GM13977 (cell line): ENCODE results near the gene ACADL.

Experiments used
- DNase-seq: peaks from one replicate; pipeline ENCODE4 v3.0.0; 2012; ENCODE audit warnings: low spot score
- CTCF ChIP-seq: IDR thresholded peaks from 2 replicates; pipeline ENCODE4 v1.5.1; 2012; ENCODE audit warnings: mild to moderate bottlenecking, control low read depth; ENCODE audit not compliant: insufficient read depth; ENCODE audit errors: extremely low read depth, missing control alignments
- in situ Hi-C: fragments of 300-500 bp; cut with MboI; formaldehyde crosslinking; loops from one replicate; pipeline ENCODE4 v1.12.0; 2022; ENCODE audit warnings: low sequenced_read_pairs, low pct_unique_long_range_greater_than_20kb, mixed read lengths, inconsistent platforms; ENCODE audit not compliant: unreplicated experiment

Gene ACADL

GRCh38 chr2:210224941-210225672, at the start of gene ACADL:
Gene ACADL, minus strand, starts transcription at chr2:210225447. Its CDS starts 184 bp downstream, at chr2:210225263.
- in situ Hi-C loops: no loop called here
- peak; percentile 23 for DNase-seq
- no peak for TF ChIP-seq CTCF

- DNase-seq: no peak
- no peak for TF ChIP-seq CTCF
- in situ Hi-C loops: no loop called here
Observed at GRCh38 chr2:210271300-210271699, 46.1 kb upstream of the ACADL start.

- no peak for TF ChIP-seq CTCF
- in situ Hi-C loops: no loop called here
- DNase-seq: no peak
Observed at GRCh38 chr2:210269148-210269547, 43.9 kb upstream of the ACADL start.

- TF ChIP-seq CTCF: no peak
- in situ Hi-C loops: no loop called here
- DNase-seq: no peak
Observed at GRCh38 chr2:210268281-210268680, 43.0 kb upstream of the ACADL start.

- in situ Hi-C loops: no loop called here
Observed at GRCh38 chr2:210267698-210268097, 42.5 kb upstream of the ACADL start.

GRCh38 chr2:210264282-210264681, 39.0 kb upstream of the ACADL start:
- TF ChIP-seq CTCF: no peak
- in situ Hi-C loops: no loop called here
- DNase-seq: no peak

More at GRCh38 chr2:210267698-210268097, 42.5 kb upstream of the ACADL start:
- DNase-seq: no peak
- no peak for TF ChIP-seq CTCF
